HepG2 (cell line): ENCODE measurements around the gene INPP5E. TPM values are rescaled to one million over a fixed set of nuclear protein-coding genes. Genes with fewer than 3 reads are reported as not detected.

ENCODE experiments used
- ATF2 ChIP-seq: sonication (generic); formaldehyde crosslinking; IDR thresholded peaks from 2 replicates; pipeline ENCODE4 v1.4.0; 2020; ENCODE audit warnings: missing genetic modification reagents
- CREB1 ChIP-seq, 2 experiments: fragments of 450-650 bp in 1 of 2; IDR thresholded peaks; 2 replicates each; pipeline ENCODE4 v1.6.1; 2016 to 2017; ENCODE audit warnings: control low read depth in 1 of 2, mild to moderate bottlenecking in 1 of 2, missing compliant biosample characterization in 1 of 2, missing genetic modification characterization in 1 of 2
- CREB3 ChIP-seq: sonication (generic); formaldehyde crosslinking; IDR thresholded peaks from 2 replicates; pipeline ENCODE4 v1.5.0; 2020; ENCODE audit warnings: missing genetic modification reagents
- EED ChIP-seq: sonication (generic); formaldehyde crosslinking; IDR thresholded peaks from 2 replicates; pipeline ENCODE4 v1.5.0; 2020; ENCODE audit warnings: mild to moderate bottlenecking, missing genetic modification reagents
- HMGXB4 ChIP-seq, 2 experiments: sonication (generic) in 1 of 2; formaldehyde crosslinking in 1 of 2; IDR thresholded peaks; 2 replicates each; pipeline versions ENCODE4 v1.4.0 to v1.6.1; 2018 to 2020; ENCODE audit warnings: missing genetic modification reagents in 2 of 2, borderline replicate concordance in 1 of 2, low read depth in 1 of 2, mild to moderate bottlenecking in 1 of 2, missing biosample characterization in 1 of 2
- MXI1 ChIP-seq: IDR thresholded peaks from 3 replicates; pipeline ENCODE4 v1.6.1; 2012; ENCODE audit warnings: low read depth, low read length, inconsistent platforms, borderline replicate concordance
- PITX1 ChIP-seq: sonication (generic); formaldehyde crosslinking; IDR thresholded peaks from 2 replicates; pipeline ENCODE4 v1.5.1; 2020; ENCODE audit warnings: mild to moderate bottlenecking, missing genetic modification reagents
- SAP130 ChIP-seq: IDR thresholded peaks from 2 replicates; pipeline ENCODE4 v1.6.1; 2016; ENCODE audit warnings: low read depth
- SOX13 ChIP-seq, 3 experiments: fragments of 450-650 bp in 1 of 3; sonication (generic) in 1 of 3; formaldehyde crosslinking in 1 of 3; IDR thresholded peaks in 2 of 3; conservative IDR thresholded peaks in 1 of 3; 2 replicates each; pipeline versions ENCODE4 v1.5.0 to v1.6.1; 2016 to 2020; ENCODE audit warnings: antibody characterized with exemption in 1 of 3, mild to moderate bottlenecking in 1 of 3, missing compliant biosample characterization in 1 of 3, missing genetic modification reagents in 1 of 3, moderate library complexity in 1 of 3
- SOX6 ChIP-seq, 2 experiments: fragments of 450-650 bp in 1 of 2; sonication (generic) in 1 of 2; formaldehyde crosslinking in 1 of 2; IDR thresholded peaks; 2 replicates each; pipeline versions ENCODE4 v1.4.0 to v1.6.1; 2017 to 2020; ENCODE audit warnings: antibody characterized with exemption in 1 of 2, mild to moderate bottlenecking in 1 of 2, missing genetic modification reagents in 1 of 2
- SP5 ChIP-seq: IDR thresholded peaks from 2 replicates; pipeline ENCODE4 v1.6.1; 2016; ENCODE audit warnings: low read depth, borderline replicate concordance
- TFAP4 ChIP-seq: sonication (generic); IDR thresholded peaks from 2 replicates; pipeline ENCODE4 v1.6.1; 2016; ENCODE audit warnings: low read depth, borderline replicate concordance
- YEATS4 ChIP-seq: sonication (generic); formaldehyde crosslinking; IDR thresholded peaks from 2 replicates; pipeline ENCODE4 v1.4.0; 2020; ENCODE audit warnings: missing genetic modification reagents, borderline replicate concordance
- ZKSCAN8 ChIP-seq: IDR thresholded peaks from 2 replicates; pipeline ENCODE4 v1.6.1; 2016; ENCODE audit warnings: borderline replicate concordance, missing genetic modification reagents, missing compliant biosample characterization
- ZMAT3 ChIP-seq: sonication (generic); formaldehyde crosslinking; conservative IDR thresholded peaks from 2 replicates; pipeline ENCODE4 v1.7.0; 2021; ENCODE audit warnings: missing genetic modification reagents
- ZNF256 ChIP-seq: sonication (generic); formaldehyde crosslinking; conservative IDR thresholded peaks from 2 replicates; pipeline ENCODE4 v1.4.0; 2020; ENCODE audit warnings: missing genetic modification reagents
- ZNF614 ChIP-seq: IDR thresholded peaks from 2 replicates; pipeline ENCODE4 v1.6.1; 2018; ENCODE audit warnings: missing biosample characterization, missing genetic modification reagents, inconsistent platforms, borderline replicate concordance
- polyA plus RNA-seq, 8 experiments: library from polyadenylated mRNA; depleted of rRNA in 3 of 8; stranded (reverse) in 7 of 8; unstranded in 1 of 8; fragments of >200 nt; fragmentation: Illumina TruSeq in 4 of 8; extraction: Trizol in 4 of 8; gene quantifications; 2 replicates each; pipeline versions ENCODE4 v1.2.1 to v1.2.3, GENCODE V29; 2011 to 2016; ENCODE audit warnings: low read depth in 4 of 8, missing spikeins in 1 of 8, mixed read lengths in 1 of 8; ENCODE audit not compliant: insufficient read depth in 1 of 8
- total RNA-seq, 5 experiments: library from RNA; depleted of rRNA; stranded (reverse); fragments of >200 nt; fragmentation: Illumina TruSeq; extraction: Trizol; gene quantifications; 2 replicates each; pipeline ENCODE4 v1.2.3, GENCODE V29; 2016; ENCODE audit warnings: low read depth in 1 of 5

INPP5E gene
- total and polyA plus RNA-seq, 2 of the 13 experiments (the other 11 are each of a cell fraction or from before 2014, with no cell fraction given) = 5.5 TPM

GRCh38 chr9:136485049-136486045 is 45.7 kb upstream of the INPP5E start (continued):
- TF ChIP-seq SOX13 (IDR thresholded peaks at IDR 0.05) = no peak
- TF ChIP-seq SOX13 (CRISPR knock-in tag; conservative IDR thresholded peaks at IDR 0.05 in 1 of 2, IDR thresholded peaks at IDR 0.05 in 1 of 2) = no peak
- TF ChIP-seq SOX6 (IDR thresholded peaks at IDR 0.05) = no peak
- no peak for TF ChIP-seq SOX6 (CRISPR knock-in tag; IDR thresholded peaks at IDR 0.05)
- no peak for TF ChIP-seq ZKSCAN8 (CRISPR knock-in tag)
- peak; percentile 40; the same call in 1 of the 2 replicates for TF ChIP-seq EED (CRISPR knock-in tag)
- peak; percentile 56; the same call in 1 of the 2 replicates for TF ChIP-seq CREB1 (IDR thresholded peaks at IDR 0.05)
- TF ChIP-seq CREB1 (CRISPR knock-in tag; IDR thresholded peaks at IDR 0.05) = no peak
- TF ChIP-seq SP5 (CRISPR knock-in tag) = peak; percentile 81
- TF ChIP-seq CREB3 (CRISPR knock-in tag) = no peak
- no peak for TF ChIP-seq YEATS4
- peak; percentile 59; the same call in 1 of the 3 replicates for TF ChIP-seq MXI1
- TF ChIP-seq PITX1 (CRISPR knock-in tag) = 0 out of 2 replicates have a peak, but pooled peaks have one; percentile 19
- no peak for TF ChIP-seq ZMAT3 (CRISPR knock-in tag)
- TF ChIP-seq TFAP4 = 0 out of 2 replicates have a peak, but pooled peaks have one; percentile 11
- no peak for TF ChIP-seq ZNF614 (CRISPR knock-in tag)
- peak; percentile 78 for TF ChIP-seq SAP130 (CRISPR knock-in tag)
- no peak for TF ChIP-seq ATF2 (CRISPR knock-in tag)
- peak in 1 of 2 experiments; percentile 45; a peak in 2 of 4 replicates for TF ChIP-seq HMGXB4 (CRISPR knock-in tag; IDR thresholded peaks at IDR 0.05; ENCODE audit: borderline replicate concordance in 1 of 2, low read depth in 1 of 2)
- TF ChIP-seq ZNF256 (CRISPR knock-in tag) = no peak
